Keratinocyte (primary cell): ENCODE measurements around the gene FMN1. TPM values are rescaled to one million over a fixed set of nuclear protein-coding genes. Genes with fewer than 3 reads are reported as not detected.

Experiments used
- DNase-seq: peaks from one replicate; pipeline ENCODE4 v3.0.0-alpha.2; 2011; ENCODE audit warnings: low read depth, missing footprints, low spot score
- FAIRE-seq: peaks from 2 replicates; lab custom pipeline; 2011; peaks lifted over from hg19 to GRCh38; lab: Jason Lieb, UNC
- H2AFZ ChIP-seq: 2 replicates; pipeline ENCODE4 v1.6.0; 2012; ENCODE audit warnings: low read length, control low read depth, inconsistent platforms; ENCODE audit not compliant: control insufficient read depth
- H3K27ac ChIP-seq: 2 replicates; pipeline ENCODE4 v1.5.1; 2011; ENCODE audit warnings: low read length; ENCODE audit not compliant: control insufficient read depth, insufficient read depth
- H3K27me3 ChIP-seq: 3 replicates; pipeline ENCODE4 v1.6.0; 2011; ENCODE audit warnings: low read length; ENCODE audit not compliant: control insufficient read depth, insufficient read depth; ENCODE audit errors: extremely low read depth
- H3K36me3 ChIP-seq, 2 experiments: 2 replicates in 1 of 2; 3 replicates in 1 of 2; pipeline ENCODE4 v1.5.1; 2011; ENCODE audit warnings: low read length in 2 of 2, mild to moderate bottlenecking in 1 of 2; ENCODE audit not compliant: control insufficient read depth in 2 of 2, insufficient read depth in 2 of 2; ENCODE audit errors: extremely low read depth in 1 of 2
- H3K4me1 ChIP-seq: 3 replicates; pipeline ENCODE4 v1.5.1; 2011; ENCODE audit warnings: low read length; ENCODE audit not compliant: control insufficient read depth, insufficient read depth; ENCODE audit errors: extremely low read depth
- H3K4me2 ChIP-seq: 3 replicates; pipeline ENCODE4 v1.6.0; 2011; ENCODE audit warnings: low read depth, low read length; ENCODE audit not compliant: control insufficient read depth, insufficient read depth; ENCODE audit errors: extremely low read depth
- H3K4me3 ChIP-seq, 3 experiments: fragments of 200-600 bp in 1 of 3; sonication (generic) in 1 of 3; 2 replicates in 2 of 3; 3 replicates in 1 of 3; pipeline ENCODE4 v1.5.1; 2011 to 2016; ENCODE audit warnings: low read length in 3 of 3, mild to moderate bottlenecking in 3 of 3, control low read depth in 2 of 3, inconsistent platforms in 1 of 3, low read depth in 1 of 3, mixed read lengths in 1 of 3, mixed run types in 1 of 3, moderate library complexity in 1 of 3; ENCODE audit not compliant: control insufficient read depth in 2 of 3, insufficient read depth in 2 of 3; ENCODE audit errors: extremely low read depth in 1 of 3
- H3K79me2 ChIP-seq: 2 replicates; pipeline ENCODE4 v1.6.0; 2012; ENCODE audit warnings: low read length; ENCODE audit not compliant: control insufficient read depth, insufficient read depth
- H3K9ac ChIP-seq: 3 replicates; pipeline ENCODE4 v1.6.0; 2011; ENCODE audit warnings: low read length; ENCODE audit not compliant: control insufficient read depth, insufficient read depth; ENCODE audit errors: extremely low read depth
- H3K9me1 ChIP-seq: 3 replicates; pipeline ENCODE4 v1.6.0; 2011; ENCODE audit warnings: low read length; ENCODE audit not compliant: control insufficient read depth, insufficient read depth; ENCODE audit errors: extremely low read depth
- H3K9me3 ChIP-seq: 2 replicates; pipeline ENCODE4 v1.5.1; 2012; ENCODE audit warnings: low read depth, low read length; ENCODE audit not compliant: control insufficient read depth
- H4K20me1 ChIP-seq: 3 replicates; pipeline ENCODE4 v1.6.0; 2011; ENCODE audit warnings: low read length; ENCODE audit not compliant: control insufficient read depth, insufficient read depth; ENCODE audit errors: extremely low read depth
- CTCF ChIP-seq, 3 experiments: IDR thresholded peaks in 1 of 3; conservative IDR thresholded peaks in 1 of 3; optimal IDR thresholded peaks in 1 of 3; 2 replicates in 2 of 3; 3 replicates in 1 of 3; pipeline versions ENCODE3 to v1.5.1; 2011; ENCODE audit warnings: low read length in 3 of 3, mild to moderate bottlenecking in 3 of 3, moderate library complexity in 2 of 3, control low read depth in 1 of 3, inconsistent platforms in 1 of 3; ENCODE audit not compliant: insufficient read depth in 2 of 3; ENCODE audit errors: extremely low read depth in 1 of 3
- EZH2 ChIP-seq: IDR thresholded peaks from one replicate; pipeline ENCODE4 v1.6.1; 2012; ENCODE audit warnings: inconsistent platforms, mild to moderate bottlenecking, low read length, moderate library complexity
- dilution Hi-C: fragments of 300-500 bp; cut with MboI; formaldehyde crosslinking; loops from one replicate; pipeline ENCODE4 v1.7.0; 2020; ENCODE audit warnings: low sequenced_read_pairs; ENCODE audit not compliant: extremely low pct_ligation_motif_present
- polyA plus RNA-seq, 5 experiments: library from polyadenylated mRNA; depleted of rRNA in 3 of 5; stranded (reverse) in 3 of 5; stranded (forward) in 1 of 5; unstranded in 1 of 5; fragments of >200 nt; gene quantifications; 1 replicate in 1 of 5; 2 replicates in 3 of 5; 3 replicates in 1 of 5; pipeline versions ENCODE4 v1.2.1 to v1.2.3, GENCODE V29; 2011 to 2012; ENCODE audit warnings: missing spikeins in 2 of 5, low read depth in 1 of 5, low replicate concordance in 1 of 5

FMN1 gene
- polyA plus RNA-seq, 1 donor (not counting 4 experiments of a cell fraction or from before 2014, with no cell fraction given): 0.71 TPM

- Histone ChIP-seq H3K36me3 (no peaks in the 10 kb centered on the region), H3K79me2 (no peaks in the 10 kb centered on the region), H3K9me3 (no peaks in the 10 kb centered on the region), H3K4me1 (peaks cover 18% of the 10 kb centered on the region), H4K20me1 (no peaks in the 10 kb centered on the region), H3K27me3 (no peaks in the 10 kb centered on the region), H2AFZ (peak overlapping the region; percentile 64), H3K4me2 (no peak overlapping the region), H3K4me3 (no peak overlapping the region), H3K27ac (no peak overlapping the region), H3K9me1 (no peaks in the 10 kb centered on the region), H3K9ac (no peak overlapping the region)
- dilution Hi-C loops: no loop called here
- FAIRE-seq: no peak
- TF ChIP-seq EZH2 (no peak), CTCF (optimal IDR thresholded peaks at IDR 0.05 in 1 of 3, IDR thresholded peaks at IDR 0.05 in 1 of 3, conservative IDR thresholded peaks at IDR 0.05 in 1 of 3; ENCODE audit: extremely low read depth in 1 of 3, insufficient read depth in 2 of 3, low read length in 3 of 3) (no peak)
- DNase-seq: no peak
These were observed 59.1 kb downstream of the FMN1 start for GRCh38 chr15:33135355-33135781.

DNA sequence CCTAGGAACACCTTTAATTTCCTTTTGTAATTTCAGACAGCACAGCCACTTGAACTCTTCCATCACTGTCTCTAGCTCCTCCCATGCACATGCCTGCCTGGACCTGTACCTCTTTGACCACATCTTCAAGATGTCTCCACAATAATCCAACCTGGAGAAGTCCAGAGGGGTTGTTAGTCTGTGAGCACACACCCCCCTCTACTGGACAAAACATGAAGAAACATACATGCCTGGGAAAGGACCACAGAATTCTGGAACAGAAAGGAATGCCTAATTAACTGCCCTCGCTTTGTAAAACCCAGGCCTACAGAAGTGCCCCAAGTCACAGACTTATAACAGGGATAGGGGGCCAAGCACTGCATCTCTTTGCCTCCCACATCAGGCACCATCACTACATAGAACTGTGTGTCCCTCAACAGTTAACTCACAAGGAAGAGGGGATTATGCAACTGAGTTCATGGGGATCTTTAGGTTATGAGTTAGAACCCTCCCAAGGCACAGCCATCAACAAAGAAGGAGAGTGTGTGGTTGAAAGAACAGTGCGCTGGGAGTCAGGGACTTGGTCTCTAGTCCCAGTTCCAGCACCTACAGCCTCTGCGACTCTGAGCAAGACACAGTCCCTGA, 61.7 kb downstream of the FMN1 start:
- Histone ChIP-seq H3K4me2 (peak overlapping the region; percentile 52), H3K9ac (peak overlapping the region; percentile 22), H3K36me3 (no peaks in the 10 kb centered on the region), H3K79me2 (no peaks in the 10 kb centered on the region), H3K4me1 (peaks cover 18% of the 10 kb centered on the region), H3K9me3 (no peaks in the 10 kb centered on the region), H3K9me1 (no peaks in the 10 kb centered on the region), H3K4me3 (no peak overlapping the region), H3K27me3 (no peaks in the 10 kb centered on the region), H4K20me1 (no peaks in the 10 kb centered on the region), H3K27ac (no peak overlapping the region), H2AFZ (peak overlapping the region; percentile 91)
- dilution Hi-C loops: no loop called here
- TF ChIP-seq EZH2 (no peak), CTCF (optimal IDR thresholded peaks at IDR 0.05 in 1 of 3, IDR thresholded peaks at IDR 0.05 in 1 of 3, conservative IDR thresholded peaks at IDR 0.05 in 1 of 3; ENCODE audit: extremely low read depth in 1 of 3, insufficient read depth in 2 of 3, low read length in 3 of 3) (peak; percentile 74 to 81 (median 76))
- DNase-seq (peak; percentile 90), FAIRE-seq (peak; percentile 96)
